Left hindlimb (tissue), 1 donor: ENCODE data around the gene RHBDL1.

Source experiments
- DNase-seq: peaks from one replicate; pipeline ENCODE4 v3.0.0-alpha.2; 2018

The RHBDL1 gene

GRCh38 chr16:721765-722540 is 46.5 kb downstream of the RHBDL1 start:
- DNase-seq, result peak; percentile 43

GRCh38 chr16:722835-723633 is 47.6 kb downstream of the RHBDL1 start:
- DNase-seq, result peak; percentile 35

GRCh38 chr16:723695-724094 is 48.2 kb downstream of the RHBDL1 start:
- DNase-seq, result no peak

- no peak for DNase-seq
These were observed 48.9 kb downstream of the RHBDL1 start for GRCh38 chr16:724188-725040.

GRCh38 chr16:725041-725376 is 49.5 kb downstream of the RHBDL1 start:
- no peak for DNase-seq

GRCh38 chr16:725463-726187 is 50.2 kb downstream of the RHBDL1 start:
- DNase-seq, result peak; percentile 36

- no peak for DNase-seq
These were observed 50.6 kb downstream of the RHBDL1 start for GRCh38 chr16:726188-726437.

GRCh38 chr16:726438-727290 is 51.2 kb downstream of the RHBDL1 start, which contains the start of the genes CCDC78 and HAGHL:
Gene CCDC78, minus strand, starts transcription at chr16:726443. Its CDS starts 76 bp downstream, at chr16:726367.
Gene HAGHL, plus strand, starts transcription at chr16:727106. Its CDS starts 404 bp downstream, at chr16:727510.
- peak; percentile 52 for DNase-seq

GRCh38 chr16:727291-727977 is 52.0 kb downstream of the RHBDL1 start:
- DNase-seq, result peak; percentile 43
